Liver (tissue), 3 donors: ENCODE results near the gene RNASE8.

Experiments used
- CTCF ChIP-seq: fragments of 150-350 bp; IDR thresholded peaks from 2 replicates; pipeline ENCODE4 v1.5.1; 2017; ENCODE audit warnings: improper control_type of control experiment, low read depth, low read length; ENCODE audit not compliant: missing input control
- RAD21 ChIP-seq, 2 donors: IDR thresholded peaks; 2 replicates each; pipeline ENCODE4 v1.6.1; 2016; ENCODE audit warnings: antibody characterized with exemption in 2 of 2, mild to moderate bottlenecking in 2 of 2
- RXRA ChIP-seq, 2 donors: IDR thresholded peaks; 2 replicates each; pipeline ENCODE4 v1.6.1; 2017 to 2018; ENCODE audit warnings: antibody characterized with exemption in 2 of 2, mild to moderate bottlenecking in 1 of 2
- donor health status: healthy.
- donor health status: healthy.

- TF ChIP-seq CTCF (peak; percentile 6), RXRA (IDR thresholded peaks at IDR 0.05) (no peak), RAD21 (IDR thresholded peaks at IDR 0.05) (peak; percentile 63 to 73)
Observed at GRCh38 chr14:21066882-21067502, 9.4 kb downstream of the RNASE8 start.
